HS-5 (cell line): ENCODE measurements around the gene TMEM217.
"Not testable (repeated sequence)": the region's sequence is repeated elsewhere in the genome, so short reads cannot be mapped to it uniquely, and the experiment has no call there.

Experiments used
- DNase-seq: peaks from one replicate; pipeline ENCODE4 v3.0.0-alpha.2; 2012; ENCODE audit warnings: low read depth

Gene TMEM217

DNA sequence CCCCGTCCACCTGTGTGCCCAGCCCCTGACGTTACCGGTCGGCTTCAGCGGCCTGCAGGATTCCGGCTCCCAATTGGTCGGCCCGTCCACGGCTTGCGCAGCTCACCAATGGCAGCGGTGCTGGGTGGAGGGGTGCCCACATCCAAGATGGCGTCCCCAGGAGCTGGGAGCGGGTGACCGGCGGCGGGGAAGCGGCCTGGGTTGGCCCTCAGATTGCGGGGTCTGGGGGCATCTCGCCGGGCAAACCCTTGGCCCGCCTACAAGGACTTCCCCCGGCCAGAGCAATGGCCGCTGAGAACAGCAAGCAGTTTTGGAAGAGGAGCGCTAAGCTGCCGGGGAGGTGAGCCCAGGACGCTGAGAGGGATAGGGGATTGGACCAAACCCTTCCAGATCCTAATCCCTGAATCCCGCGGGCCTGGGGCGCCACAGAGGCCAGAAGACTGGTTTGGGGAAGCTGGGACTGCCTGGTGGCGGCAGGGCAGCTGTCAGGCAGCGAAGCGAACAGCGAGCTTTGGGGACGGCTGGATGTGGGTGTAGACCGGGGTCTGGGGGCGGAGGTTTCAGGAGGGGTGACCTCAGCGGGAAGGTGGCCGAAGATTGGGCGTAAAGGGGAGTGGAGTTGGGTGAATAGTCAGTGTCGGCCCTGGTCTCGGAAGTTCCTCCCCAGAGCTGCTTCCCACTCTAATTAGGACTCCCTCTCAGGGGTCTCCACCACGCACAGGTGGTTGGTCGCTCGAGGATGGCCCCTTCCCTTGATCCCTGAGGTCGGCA lies at the start of gene TMEM217, which contains the start of gene TBC1D22B:
Gene TMEM217 (minus strand): TSS at position 511 of the 771 bp plus-strand sequence. CDS start 39,114 bp downstream, outside the sequence.
Gene TBC1D22B (plus strand): TSS at position 139 of the 771 bp plus-strand sequence. CDS start 146 bp downstream, at position 285.
- DNase-seq, result peak; percentile 67

DNA sequence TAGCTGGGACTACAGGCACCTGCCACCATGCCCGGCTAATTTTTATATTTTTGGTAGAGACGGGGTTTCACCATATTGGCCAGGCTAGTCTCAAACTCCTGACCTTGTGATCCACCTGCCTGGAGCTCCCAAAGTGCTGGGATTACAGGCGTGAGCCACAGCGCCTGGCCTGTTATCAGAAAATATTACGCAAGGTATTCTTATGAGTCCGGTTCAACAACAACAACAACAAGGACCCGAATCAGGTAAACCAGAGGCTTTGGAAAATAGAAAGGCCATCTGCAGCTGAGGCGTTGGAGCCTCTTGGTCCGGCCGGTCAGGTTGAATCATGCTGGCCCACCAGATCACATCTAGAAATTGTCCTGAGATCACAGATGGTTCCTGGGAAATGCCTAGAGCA lies 49.5 kb upstream of the TMEM217 start:
- not testable (repeated sequence) for DNase-seq

DNA sequence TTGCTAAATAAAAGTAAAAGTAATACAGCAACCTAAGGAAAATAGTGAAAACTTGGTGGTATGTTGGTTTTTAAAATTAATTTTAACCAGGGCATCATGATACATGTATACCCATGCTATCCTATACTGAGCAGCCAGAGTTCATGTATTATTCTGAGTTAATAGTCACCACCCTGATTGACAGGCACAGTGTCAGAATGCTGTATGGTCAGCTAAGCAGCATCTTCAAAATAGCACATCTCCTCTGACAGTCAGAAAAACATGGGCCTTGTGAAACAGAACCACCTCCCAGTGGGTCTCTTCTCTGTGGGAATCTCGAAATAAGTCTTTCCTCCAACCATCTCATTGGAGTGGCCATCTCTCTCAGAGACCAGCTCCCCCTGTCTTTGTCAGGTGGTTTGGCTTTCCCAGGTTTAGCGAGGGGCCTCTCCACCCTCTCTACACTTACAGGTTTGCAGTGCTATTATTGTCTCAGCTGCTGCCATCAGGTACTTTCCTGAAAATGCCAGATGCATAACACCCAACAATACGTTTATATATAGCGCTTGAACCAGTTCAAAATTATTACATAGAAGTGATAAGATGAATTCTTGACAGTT lies 48.8 kb upstream of the TMEM217 start:
- DNase-seq, result no peak

DNA sequence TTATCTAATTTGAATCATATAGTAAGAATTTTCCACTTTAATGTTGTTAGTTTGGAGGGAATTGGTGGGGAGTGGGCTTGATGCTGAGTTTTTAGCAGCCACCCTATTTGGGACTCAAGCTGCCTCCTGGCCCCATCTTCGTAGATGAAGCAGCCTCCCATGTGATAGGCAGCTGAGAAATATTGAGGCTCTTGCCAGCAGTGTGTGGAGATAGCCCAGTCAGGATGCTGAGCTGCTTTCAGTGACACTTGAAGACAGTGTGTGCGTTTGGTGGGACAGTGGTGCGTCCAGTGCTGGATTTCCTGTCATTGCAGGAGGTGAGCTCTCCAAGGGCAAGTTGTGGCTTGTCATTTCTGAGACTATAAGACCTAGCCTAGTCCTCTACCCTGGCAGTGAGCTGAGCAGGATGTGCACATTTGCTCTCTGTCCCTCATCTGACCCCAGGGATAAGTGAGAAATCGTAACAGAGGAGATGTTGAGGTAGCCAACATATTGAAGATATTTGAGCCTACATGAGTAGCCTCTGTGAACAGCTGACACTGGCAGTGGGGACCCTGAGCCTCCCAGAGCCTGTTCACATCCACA lies 48.0 kb upstream of the TMEM217 start:
- DNase-seq, result no peak

DNA sequence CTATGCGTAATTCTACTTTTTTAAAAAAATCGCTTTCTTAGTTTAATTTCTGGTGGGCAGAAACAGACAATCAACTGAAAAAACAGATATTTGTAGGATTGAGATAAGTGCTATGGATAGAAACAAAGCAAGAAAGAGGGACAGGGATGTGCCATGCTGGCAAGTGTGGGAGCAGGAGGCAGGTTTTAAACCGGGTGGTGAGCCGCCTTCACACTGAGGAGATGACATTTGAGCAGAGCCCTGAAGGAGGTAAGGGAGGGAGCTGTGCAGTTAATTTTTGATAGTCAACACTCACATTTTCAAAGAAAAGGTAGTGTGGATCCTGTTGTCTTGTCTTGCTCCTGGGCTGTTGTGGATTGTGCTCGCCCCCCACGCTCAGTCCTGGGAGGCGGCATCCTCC lies 46.8 kb upstream of the TMEM217 start:
- no peak for DNase-seq

DNA sequence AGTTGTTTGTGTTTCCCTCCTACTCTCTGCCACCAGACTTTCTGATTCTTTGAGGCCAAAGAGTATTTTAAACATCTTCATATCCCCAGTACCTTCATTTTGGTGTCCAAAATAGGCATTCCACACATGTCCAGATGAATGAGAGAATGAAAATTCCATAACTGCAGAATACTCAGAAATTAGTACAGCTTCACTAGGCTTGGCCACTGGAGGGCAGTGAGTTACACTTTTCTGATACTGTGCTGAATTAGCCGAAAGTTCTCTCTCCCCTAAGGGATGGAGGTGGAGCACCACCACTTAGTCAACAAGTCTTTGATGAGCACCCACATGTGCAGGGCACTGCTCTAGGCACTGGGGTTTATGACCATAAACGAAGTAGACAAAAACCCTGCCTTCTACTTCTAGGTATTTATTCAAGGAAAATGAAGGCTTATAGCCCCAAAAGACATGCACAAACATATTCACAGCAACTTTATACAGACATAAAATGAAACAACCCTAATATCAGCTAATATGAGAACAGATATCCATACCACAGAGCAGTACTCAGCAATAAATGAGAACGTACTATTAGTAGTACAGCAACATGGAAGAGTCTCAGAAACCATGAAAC lies 46.1 kb upstream of the TMEM217 start:
- DNase-seq, result peak; percentile 15

DNA sequence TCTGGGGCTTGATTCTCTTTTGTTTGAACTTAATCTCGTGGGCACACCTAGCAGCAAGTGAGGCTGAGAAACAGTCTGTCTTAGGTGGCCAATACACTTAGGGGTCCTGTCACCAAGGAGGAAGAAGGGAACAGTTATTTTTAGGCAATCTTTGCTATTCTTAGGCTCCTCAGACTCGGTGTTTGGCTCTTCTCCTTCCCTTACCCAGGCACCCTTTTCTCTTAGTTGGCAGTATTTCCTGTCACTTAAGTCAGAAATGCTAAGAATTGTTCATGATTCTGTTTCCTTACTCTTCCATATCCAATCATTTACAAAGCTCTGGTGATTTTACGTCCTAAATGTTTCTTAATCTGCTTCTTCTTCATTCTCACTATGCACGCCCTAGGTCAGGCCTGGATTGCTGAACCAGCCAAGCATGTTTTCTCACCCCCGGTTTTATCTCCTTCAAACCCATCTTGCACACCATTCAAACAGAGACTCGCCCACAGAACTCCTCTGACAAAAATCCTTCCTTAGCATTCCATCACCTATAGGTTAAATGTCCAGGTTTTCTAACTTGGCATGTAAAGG lies 45.2 kb upstream of the TMEM217 start:
- no peak for DNase-seq

DNA sequence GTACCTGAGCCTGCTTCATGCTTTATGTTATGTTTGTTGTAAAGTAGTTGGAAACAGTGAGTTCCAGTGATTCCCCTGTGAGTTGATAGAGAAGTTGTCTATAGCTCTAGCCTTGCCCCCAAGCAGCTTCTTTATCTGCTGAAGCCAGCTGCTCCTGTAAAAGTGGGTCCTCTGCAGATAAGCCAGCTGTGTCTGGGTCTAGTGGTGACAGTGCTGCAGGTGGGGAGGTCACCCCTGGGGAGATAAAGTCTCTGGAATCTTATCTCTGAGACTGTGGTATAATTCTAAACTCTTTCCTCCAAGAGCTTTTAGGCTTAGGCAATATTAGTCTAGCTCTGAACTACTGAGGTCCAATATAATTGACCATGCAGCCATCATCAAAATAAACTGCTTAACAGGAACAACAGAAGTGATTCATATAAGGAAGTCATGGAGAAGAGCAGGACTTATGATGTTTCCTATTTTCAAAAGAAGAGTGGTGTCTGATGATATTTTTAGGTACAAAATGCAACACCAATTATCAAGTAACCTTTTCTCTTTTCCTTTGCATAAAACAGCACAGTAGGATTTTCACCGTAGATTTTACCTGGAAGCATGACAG lies 44.2 kb upstream of the TMEM217 start:
- DNase-seq, result no peak

DNA sequence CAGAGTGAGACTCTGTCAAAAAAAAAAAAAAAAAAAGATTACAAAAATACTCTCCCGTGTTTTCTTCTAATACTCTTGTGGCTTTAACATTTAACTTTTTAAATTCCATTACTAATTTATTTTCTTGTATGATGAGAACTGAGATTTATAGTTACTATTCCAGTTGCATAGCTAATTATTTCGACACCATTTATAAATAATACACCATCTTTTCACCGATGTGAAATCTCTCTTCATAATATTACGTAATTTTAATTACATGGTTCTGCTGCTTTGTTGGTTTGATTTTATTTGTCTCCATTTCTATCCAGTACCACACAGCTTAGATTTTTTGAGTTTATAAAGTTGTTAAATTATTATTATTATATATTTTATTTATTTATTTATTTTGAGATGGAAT lies 42.0 kb upstream of the TMEM217 start:
- DNase-seq, result no peak

DNA sequence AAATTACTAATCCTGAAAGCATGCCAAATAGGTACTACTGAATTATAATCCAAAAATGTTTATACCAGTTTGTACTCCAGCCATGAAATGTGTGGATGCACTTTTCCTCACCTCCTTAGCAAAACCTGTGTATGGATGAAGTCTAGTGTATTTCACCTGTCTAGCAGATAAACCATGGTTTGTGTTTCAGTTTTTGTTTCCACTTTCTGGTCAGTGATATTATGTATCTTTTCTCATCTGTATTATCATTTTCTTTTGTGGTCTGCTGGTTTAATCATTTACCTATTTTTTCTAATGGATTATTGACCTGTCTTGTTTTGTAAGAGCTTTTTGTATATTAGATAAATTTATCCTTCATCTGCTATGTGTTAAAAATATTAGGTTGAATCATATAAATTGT lies 41.0 kb upstream of the TMEM217 start:
- no peak for DNase-seq

DNA sequence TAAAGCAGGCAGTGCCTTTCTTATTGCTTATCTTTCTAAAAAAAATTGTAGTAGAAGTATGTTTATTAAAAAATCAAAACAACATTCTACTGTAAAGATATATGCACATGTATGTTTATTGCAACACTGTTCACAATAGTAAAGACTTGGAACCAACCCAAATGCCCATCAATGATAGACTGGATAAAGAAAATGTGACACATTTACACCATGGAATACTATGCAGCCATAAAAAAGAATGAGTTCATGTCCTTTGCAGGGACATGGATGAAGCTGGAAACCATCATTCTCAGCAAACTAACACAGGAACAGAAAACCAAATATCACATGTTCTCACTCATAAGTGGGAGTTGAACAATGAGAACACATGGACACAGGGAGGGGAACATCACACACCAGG lies 39.7 kb upstream of the TMEM217 start:
- not testable (repeated sequence) for DNase-seq

DNA sequence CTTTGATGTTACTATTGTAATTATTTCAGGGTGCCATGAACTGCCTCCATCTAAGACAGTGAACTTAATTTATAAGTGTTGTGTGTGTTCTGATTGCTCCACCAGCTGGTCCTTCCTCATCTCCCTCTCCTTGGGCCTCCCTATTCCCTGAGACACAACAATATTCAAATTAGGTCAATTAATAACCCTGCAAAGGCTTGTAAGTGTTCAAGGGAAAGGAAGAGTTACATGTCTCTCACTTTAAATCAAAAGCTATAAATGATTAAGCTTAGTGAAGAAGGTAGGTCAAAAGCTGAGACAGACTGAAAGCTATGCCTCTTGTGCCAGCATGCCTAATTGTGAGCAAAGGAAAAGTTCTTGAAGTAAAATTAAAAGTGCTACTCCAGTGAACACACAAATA lies 35.5 kb upstream of the TMEM217 start:
- no peak for DNase-seq

DNA sequence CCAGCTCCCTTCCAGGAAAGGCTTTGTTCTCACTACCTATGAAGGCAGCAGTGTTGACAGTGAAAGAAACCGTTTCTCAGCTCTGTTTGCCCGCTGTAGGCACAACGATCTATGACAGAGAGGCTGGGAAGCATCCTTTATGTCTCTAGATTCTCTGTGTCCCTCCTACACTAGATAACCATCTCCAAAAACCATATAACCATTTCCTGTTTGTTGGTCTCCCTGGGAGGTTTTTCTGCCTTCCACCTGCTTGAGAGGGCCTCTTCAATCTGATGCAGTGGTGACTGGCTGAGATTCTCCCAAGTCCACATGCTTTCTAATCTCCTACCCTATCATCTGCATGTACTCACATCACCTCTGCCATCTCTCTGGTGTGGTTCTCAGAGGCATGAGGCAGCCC lies 32.0 kb upstream of the TMEM217 start:
- no peak for DNase-seq

DNA sequence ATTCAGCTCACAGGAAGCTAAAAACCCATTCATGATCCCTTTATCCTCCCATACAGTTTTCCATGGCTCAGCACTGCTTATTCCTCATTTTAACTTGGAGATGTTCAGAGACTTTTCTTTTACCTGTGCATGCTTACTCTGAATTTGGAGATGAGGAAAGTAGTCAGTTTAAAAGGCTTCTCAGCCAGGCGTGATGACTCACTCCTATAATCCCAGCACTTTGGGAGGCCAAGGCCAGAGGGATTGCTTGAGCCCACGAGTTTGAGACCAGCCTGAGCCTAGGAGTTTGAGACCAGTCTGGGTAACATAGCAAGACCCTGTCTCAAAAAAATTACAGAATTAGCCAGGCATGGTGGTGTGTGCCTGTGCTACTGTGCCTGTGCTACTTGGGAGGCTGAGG lies 30.3 kb upstream of the TMEM217 start:
- DNase-seq, result no peak

DNA sequence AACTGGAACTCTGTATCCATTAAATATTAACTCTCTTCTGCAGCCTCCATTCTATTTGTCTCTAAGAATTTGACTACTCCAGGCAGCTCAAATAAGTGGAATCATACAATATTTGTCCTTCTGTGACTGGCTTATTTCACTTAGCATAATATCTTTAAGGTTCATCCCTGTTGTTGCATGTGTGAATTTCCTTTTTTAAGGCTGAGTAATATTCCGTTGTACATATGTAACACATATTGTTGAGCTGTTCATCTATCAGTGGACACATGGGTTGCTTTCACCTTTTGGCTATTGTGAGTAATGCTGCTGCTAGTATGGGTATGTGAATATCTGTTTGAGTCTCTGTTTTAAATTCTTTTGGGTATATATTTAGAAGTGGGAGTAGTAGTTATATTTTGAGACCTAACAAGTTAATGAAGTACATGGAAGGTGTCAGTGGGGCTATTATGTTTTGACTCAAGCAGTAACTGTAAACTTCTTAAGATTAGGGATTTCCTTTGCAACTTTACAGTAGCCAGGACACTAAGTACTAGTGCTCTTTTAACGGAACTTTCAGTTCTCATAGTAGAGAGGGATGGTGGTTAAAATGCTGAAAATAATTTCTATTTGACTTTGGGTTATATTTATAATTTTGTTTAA lies 29.7 kb upstream of the TMEM217 start:
- no peak for DNase-seq

DNA sequence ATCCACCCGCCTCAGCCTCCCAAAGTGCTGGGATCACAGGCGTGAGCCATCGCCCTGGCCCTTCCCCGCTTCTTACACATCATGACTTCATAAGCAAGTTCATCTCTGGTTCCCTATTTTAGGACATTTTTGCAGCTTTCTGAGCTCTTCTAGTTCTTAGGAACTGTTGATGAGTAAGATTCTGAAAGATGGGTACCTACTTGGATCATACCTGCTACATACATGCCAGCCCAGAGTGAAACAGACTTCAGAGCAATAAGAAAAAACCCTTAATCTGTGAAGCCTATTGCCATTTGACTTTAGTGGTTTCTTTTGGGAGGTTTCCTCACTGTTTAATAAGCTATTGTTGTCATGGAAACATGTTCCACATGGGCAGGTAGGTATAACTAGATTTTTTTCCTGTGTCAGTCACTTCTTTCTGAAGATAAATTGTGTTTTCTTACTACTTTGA lies 27.9 kb upstream of the TMEM217 start:
- no peak for DNase-seq

DNA sequence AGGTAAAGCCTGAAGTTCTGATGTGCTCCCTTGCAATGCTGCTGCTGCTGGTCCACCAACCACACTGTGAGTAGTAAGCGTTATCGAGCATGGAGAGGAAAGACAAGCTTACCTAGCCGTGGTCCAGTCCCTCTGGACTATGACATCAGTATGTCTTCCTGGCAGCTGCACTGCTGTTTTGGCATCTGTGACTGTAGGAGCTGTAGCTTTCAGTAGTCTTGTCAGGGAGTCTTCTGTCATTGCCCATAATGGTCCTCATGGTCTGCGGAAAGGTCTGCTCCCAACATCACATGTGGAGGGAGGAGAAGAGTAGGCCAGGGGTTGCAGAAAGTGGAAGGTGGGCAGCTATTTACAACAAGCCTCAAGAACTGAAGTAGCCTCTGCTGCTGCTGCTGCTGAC lies 26.8 kb upstream of the TMEM217 start:
- no peak for DNase-seq

DNA sequence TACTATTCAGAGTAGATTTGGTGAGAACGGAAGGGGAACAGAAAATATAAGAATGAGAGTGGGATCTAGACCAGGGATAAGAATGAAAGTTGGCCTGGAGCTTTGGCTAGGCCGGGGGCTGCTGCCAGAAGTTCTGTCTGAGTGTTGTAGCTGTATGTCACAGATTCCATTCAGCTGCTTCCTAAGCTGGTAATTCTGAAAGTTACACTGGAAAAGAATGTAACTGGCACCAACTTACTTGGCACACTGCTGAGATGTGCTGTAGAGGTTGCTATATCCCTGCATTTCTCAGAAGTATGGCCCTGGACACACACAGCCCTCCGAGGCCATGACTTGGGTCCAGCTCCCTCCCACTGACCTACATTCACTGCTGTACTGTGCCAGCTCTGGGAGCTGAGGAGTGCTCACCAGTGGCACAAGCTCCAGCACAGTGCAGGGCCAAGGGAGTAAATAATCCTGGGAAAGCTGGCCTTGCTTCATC lies 25.8 kb upstream of the TMEM217 start:
- DNase-seq, result no peak

DNA sequence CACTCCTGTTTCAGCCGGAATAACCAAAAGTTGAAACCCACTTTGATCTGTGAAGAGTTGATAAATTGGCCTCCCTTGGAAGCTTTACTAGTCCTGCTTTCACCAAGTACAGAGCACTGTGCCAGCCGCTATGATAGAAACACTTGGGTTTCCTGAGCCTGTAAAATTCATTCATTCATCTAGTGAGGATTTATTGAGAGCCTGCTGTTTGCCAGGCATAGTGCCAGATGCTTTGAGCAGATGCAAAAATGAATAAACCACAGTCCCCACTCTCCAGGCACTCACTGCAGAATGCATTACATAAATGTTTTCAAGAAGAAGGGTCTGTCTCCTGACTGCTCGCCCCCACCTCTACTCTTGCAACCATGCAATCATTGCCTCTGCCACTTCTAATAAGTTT lies 25.3 kb upstream of the TMEM217 start:
- no peak for DNase-seq

DNA sequence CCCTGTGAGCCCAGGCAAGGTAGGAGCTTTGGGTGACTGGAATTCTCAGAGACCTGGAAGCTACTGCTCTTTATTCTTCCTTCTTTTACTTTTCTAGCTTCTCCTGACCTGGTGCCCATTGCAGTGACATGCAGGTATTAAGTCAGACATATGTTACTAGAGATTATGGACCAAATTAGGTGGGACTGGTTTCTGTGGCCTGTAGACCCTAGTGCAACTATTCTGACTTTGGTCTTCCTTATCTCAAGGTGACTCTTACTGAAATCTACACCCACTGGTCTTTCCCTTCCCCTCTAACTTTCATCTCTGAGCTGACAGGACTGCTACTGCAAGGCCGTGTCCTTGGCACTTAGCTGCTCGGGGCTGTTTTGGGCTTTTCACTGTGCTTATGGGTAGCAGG lies 24.4 kb upstream of the TMEM217 start:
- DNase-seq, result no peak

DNA sequence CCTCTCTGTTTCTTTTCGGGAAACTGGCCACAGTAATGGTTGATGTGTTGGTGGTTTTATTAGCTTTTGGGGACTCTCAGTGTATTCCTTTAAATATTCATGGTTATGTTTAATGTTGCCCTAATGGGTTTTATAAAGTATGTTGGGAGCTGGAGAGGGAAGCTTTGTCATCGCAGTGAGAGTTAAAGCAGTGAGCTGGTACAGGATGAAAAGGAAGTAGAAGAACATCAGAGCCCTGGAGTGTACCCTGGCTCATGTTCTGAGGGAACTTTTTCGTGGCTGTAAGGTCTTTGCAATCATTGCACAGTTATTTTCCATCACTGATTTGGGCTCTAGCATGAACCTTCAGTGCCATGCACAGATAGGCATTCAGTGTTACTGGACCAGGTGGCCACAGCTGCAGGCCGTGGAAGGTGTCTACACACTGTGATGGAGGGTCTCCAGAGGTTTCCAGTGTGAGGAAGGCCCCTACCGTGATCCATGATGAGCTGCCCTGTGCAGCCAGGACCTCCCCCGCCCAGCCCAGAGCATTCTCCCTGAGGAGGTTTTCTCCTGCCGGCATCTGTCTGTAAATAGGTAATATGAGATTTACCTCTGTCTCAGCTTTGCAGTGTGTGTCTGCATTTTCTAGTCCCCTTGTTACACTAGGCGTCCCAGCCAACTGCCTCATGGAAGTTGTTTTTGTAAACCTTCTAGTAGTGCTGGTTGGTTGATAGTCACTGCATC lies 22.4 kb upstream of the TMEM217 start:
- no peak for DNase-seq
